ENCODE data around the gene CCDC146.
"Not testable (repeated sequence)": the region's sequence is repeated elsewhere in the genome, so short reads cannot be mapped to it uniquely, and the experiment has no call there.

Gene CCDC146

DNA sequence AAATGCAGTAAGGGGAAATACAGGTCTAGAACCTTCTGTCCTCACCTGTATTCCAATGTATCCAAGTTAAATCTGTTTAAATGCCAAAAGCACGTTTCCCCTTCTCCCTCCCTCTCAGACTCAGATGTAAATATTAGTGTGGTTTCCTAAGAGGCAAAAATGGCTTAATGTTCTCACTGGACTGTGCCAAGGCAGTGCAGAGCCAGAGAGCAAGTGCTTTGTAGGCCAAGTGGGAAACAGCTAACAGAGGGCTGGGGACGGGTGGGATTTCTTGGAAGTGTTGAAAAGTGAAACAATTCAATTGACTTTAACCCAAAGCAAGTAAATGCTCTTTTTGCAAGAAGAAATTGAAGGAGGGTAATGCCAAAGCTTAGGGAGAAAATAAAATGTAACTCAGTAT lies 190.7 kb downstream of the CCDC146 start:
- DNase-seq = no peak
- in situ Hi-C loops (cut with MboI; ENCODE audit: low pct_unique_long_range_greater_than_20kb, low sequenced_read_pairs) = no loop called here

DNA sequence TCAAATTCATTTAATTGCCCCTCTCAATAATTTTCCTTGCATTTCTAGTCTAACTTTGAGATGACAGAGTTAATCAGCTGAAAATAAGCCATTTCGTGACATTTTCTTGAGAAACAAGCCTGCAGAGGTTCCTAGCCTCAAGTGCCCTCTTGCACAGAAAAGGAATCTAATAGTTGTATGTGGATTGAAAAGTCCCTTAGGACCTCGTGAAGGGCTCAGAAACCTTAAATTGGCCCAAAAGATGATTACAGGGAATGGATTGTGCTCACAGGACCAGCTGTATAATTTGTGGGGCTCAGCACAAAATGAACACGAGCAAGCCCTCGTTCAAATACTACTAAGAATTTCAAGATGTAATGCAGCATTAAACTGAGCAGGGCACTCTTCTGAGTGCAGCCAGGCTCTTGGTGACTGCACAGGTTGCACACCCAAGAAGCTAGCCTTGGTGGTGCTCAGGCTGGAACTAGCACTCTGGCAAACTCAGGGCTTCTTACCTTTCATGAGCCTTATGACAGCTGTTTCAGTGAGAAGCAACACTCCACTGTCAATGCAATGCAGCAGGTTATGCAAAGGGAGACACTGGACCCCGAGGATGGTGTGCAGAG lies 191.6 kb downstream of the CCDC146 start:
- in situ Hi-C loops (cut with MboI; ENCODE audit: low pct_unique_long_range_greater_than_20kb, low sequenced_read_pairs) = no loop called here

GRCh38 chr7:77315182-77315591 lies 192.8 kb downstream of the CCDC146 start:
- no peak for DNase-seq
- in situ Hi-C loops (cut with MboI; ENCODE audit: low pct_unique_long_range_greater_than_20kb, low sequenced_read_pairs) = no loop called here

More for the DNA sequence above, 191.6 kb downstream of the CCDC146 start:
- DNase-seq = no peak

- in situ Hi-C loops (cut with MboI; ENCODE audit: low pct_unique_long_range_greater_than_20kb, low sequenced_read_pairs) = no loop called here
- DNase-seq = peak; percentile 75
These were observed 194.0 kb downstream of the CCDC146 start for GRCh38 chr7:77316219-77316978.

DNA sequence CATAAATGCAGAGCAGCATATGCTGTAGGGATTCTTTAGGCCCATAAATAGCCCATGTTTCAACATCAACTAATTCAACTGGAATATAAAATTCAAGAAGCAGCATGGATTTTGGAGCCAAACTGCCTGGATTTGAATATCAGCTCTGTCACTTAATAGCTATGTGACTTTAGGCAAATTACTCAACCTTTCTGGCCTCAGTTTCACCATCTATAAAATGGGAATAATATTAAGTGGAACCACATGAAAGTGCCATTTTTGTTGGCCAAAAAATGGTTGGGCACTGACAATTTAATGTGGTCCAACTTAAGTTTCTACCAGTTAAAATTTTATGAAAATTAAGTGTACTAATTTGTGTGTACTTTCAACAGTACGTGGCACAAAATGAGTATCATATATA lies 195.6 kb downstream of the CCDC146 start:
- in situ Hi-C loops (cut with MboI; ENCODE audit: low pct_unique_long_range_greater_than_20kb, low sequenced_read_pairs) = no loop called here
- no peak for DNase-seq

GRCh38 chr7:77320137-77320536 lies 197.7 kb downstream of the CCDC146 start:
- DNase-seq = no peak
- in situ Hi-C loops (cut with MboI; ENCODE audit: low pct_unique_long_range_greater_than_20kb, low sequenced_read_pairs) = no loop called here

DNA sequence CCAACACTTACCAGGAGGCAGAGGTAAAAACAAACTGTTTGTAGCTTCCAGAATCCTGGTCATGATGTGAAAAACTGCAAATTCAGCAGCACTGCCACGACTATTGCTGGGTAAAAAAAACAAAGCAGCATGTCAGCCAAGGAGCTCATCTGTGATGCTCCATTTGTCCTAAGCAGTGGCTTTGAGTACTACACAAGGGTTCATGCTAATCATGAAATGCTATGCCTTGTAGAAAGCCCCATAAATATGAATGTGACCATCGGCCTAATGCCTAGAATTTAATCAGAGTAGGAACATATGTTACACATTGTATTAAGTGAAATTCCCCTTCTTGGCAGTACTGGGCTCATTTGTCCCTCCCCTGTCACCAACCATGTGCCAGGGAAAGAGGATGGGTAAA lies 198.3 kb downstream of the CCDC146 start:
- in situ Hi-C loops (cut with MboI; ENCODE audit: low pct_unique_long_range_greater_than_20kb, low sequenced_read_pairs) = no loop called here
- DNase-seq = no peak

DNA sequence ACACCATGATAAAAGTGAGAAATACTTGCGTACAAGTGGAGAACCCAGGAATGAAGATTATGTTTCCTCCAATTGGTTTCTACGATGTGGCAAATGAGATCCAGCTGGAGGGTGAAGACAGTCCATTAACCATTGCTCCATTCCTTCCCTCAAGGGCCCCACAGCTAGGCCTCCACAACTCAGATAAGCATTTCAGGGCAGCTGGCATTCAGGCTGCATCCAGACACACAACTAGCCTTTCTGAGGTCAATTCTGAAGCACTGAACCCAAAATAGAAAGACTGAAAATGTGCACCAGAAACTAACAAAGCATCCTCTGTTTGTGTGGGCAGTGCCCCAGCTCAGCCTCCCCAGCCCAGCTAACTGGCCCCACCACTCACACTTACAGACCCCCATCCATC lies 198.9 kb downstream of the CCDC146 start:
- in situ Hi-C loops (cut with MboI; ENCODE audit: low pct_unique_long_range_greater_than_20kb, low sequenced_read_pairs) = no loop called here
- no peak for DNase-seq

DNA sequence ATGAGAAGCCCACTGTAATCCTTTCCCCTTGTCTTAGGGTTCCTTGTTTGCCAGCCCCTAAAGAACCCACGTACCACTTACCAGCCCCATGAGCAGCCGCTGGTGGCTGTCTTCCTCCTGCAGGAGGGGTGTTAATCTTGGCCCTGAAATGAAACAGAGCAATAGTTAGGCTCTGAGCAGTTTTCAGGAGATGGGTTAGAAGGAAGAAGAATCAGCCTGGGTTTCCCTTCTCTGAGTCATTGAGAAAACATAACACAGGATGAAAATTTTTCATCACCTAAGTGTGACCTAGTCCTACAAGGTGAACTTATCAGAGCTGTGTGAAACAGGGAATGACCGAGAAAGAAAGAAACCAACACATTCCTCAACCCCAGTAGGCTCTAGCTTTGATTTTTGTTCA lies 203.7 kb downstream of the CCDC146 start:
- DNase-seq = no peak
- in situ Hi-C loops (cut with MboI; ENCODE audit: low pct_unique_long_range_greater_than_20kb, low sequenced_read_pairs) = no loop called here

DNA sequence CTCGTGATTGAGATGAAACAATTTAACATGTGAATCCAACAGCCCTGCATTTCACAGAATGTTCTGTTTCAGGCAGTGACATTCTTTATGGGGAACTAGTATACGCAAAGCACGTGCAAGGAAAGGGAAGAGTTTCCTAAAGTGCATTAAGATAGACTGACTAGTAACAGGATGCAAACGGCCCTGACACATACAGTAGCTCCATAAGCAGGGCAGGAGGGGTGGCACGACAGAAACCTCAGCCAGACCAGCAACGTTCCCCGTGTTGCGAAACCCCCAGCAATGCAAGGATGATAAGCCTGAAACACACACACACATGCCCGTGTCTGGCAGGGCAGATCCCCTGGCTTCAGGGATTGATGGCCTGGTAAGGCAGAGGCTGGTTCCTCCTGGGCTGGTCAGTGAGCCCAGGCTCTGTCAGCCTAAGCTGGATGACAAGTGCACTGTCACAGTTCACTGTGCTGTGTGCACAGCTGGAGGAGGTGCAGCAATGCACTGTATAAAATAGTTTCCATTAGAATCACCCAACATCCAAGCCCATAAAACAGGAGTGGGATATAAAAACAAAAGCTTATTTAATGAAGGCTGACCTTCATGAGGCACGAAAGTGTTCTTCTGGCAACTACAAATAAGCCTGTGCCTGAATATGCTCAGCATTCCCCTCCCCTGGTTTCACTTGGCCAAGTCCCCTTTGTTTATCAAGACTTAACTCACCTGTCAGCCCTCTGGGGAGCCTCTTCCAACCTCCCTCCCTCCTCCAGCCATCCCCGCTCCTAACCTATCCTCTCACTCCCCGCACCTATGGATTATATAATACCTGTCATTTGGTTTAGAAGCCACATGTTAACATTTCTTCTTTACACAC lies 204.9 kb downstream of the CCDC146 start:
- peak; percentile 89 for DNase-seq
- in situ Hi-C loops (cut with MboI; ENCODE audit: low pct_unique_long_range_greater_than_20kb, low sequenced_read_pairs) = no loop called here

DNA sequence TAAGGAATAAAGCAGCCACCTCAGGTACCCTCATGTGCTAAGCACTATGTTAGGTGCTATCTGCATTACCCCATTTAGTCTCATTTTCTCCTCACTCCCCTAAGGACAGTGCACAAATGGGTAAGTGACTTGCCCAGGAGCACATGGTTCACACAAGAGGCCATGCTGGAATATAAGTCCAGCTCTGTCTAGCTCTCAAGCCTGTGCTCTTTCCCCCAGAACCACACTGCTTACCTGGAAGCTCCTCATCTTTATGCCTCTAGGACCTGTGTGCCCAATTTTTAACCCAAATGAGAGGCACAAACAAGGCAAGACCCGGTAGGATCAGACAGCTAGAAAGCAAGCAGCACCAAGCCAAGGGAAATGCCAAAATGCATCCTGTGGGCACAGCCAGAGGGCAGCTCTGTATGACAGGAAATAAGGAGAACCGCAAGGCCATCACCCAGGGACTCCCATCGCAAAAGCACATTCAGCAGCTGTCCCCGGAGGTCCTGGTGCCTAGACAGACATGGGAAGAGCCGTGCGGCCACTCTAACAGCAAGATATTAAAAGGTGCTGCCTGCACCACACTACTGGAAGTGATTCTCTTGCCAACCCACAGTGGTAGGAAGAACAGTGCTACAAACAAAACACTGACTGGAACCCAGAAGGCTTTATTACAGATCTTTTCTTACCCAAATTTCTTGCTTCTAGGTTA lies 205.7 kb downstream of the CCDC146 start:
- peak; percentile 66 for DNase-seq
- in situ Hi-C loops (cut with MboI; ENCODE audit: low pct_unique_long_range_greater_than_20kb, low sequenced_read_pairs) = no loop called here

DNA sequence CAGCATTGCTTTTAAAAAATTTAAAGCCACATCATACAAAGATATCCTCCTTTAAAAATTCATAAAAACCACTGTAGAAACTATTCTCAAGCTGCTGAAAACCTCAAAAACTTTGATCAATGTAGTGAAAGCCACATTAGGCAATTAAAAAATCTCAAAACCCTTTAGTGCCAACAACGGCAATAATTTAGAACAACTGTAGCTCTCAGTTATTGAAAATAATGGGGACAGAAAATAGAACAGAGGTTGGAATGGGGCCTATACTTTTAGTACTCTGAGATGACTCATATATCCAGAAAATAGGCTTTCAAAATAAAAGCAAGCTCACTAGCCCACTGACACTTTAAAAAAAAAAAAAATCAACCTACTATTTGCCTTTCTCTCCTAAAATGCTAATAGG lies 206.3 kb downstream of the CCDC146 start:
- in situ Hi-C loops (cut with MboI; ENCODE audit: low pct_unique_long_range_greater_than_20kb, low sequenced_read_pairs) = no loop called here
- DNase-seq = no peak

DNA sequence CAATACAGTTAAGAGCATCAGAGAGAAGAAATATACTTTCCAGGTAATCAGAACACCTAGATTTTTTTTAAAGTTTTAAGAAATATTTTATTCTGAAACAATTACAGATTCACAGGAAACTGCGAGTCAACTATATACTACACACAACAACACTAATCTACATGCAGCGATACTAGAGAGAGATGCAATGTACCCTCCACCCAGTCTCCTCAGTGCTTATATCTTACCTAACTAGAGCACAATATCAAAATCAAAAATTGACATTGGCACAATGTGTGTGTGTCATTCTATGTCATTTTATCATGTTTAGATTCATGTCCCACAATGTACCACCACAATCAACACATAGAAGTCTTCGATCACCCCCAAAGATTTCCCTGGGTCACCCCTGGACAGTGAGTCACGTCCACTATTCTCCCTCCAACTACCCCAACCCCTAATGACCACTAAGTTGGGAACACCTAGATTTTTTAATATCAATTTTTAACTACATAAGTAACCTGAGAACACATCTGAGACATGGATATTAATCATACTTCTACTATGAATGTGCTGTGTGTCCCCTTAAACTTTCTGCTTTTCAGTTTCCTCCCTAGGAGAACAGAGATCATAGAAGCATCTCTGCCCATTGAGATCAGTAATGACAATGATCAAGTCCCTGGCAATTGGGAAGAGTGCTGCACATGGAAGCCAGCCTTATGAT lies 207.2 kb downstream of the CCDC146 start:
- no peak for DNase-seq
- in situ Hi-C loops (cut with MboI; ENCODE audit: low pct_unique_long_range_greater_than_20kb, low sequenced_read_pairs) = no loop called here

DNA sequence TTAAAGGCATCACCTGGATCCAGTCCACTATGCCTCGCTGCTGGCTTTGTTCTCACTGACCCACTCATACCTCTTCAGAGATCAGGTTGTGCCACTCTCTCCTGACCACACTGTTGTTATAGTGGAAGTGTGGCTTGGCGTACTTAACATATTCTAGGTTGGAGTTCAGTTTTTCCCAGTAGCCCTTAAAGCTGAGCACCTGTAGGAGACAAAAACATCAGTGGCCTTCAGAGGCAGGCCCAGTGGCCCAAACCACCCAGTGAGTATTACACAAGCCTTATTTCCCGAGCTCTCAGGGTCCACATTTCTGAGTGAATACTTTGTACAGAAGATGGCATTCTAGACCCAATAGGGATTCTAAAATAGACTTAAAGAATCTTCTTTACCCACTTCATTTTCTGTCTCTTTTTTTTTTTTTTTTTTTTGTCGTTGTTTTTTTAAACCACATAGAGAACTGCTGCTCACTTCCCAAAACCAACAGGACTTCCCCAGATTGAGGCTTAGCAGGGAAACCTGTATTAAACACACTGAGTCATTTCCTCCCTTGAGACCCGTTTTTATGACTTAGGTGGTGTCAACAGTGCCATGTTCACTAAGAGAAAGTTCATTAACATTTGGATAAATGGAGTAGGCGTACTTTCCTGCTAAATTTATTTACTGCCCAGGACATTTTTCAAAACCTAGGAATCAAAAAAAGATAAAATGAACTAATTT lies 207.9 kb downstream of the CCDC146 start:
- in situ Hi-C loops (cut with MboI; ENCODE audit: low pct_unique_long_range_greater_than_20kb, low sequenced_read_pairs) = no loop called here
- DNase-seq = peak; percentile 85

- in situ Hi-C loops (cut with MboI; ENCODE audit: low pct_unique_long_range_greater_than_20kb, low sequenced_read_pairs) = no loop called here
- peak; percentile 93 for DNase-seq
These were observed 209.7 kb downstream of the CCDC146 start for GRCh38 chr7:77331938-77332695.

DNA sequence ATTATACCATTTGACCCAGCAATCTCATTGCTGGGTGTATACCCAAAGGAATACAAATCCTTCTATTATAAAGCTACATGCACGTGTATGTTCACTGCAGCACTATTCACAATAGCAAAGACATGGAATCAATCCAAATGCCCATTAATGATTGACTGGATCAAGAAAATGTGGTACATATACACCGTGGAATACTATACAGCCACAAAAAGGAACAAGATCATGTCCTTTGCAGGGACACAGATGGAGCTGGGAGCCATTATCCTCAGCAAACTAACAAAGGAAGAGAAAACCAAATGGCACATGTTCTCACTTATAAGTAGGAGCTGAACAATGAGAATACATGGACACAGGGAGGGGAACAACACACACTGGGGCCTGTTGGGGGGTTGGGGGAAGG lies 211.6 kb downstream of the CCDC146 start:
- in situ Hi-C loops (cut with MboI; ENCODE audit: low pct_unique_long_range_greater_than_20kb, low sequenced_read_pairs); DNase-seq: not testable (repeated sequence)

GRCh38 chr7:77335581-77335980 lies 213.2 kb downstream of the CCDC146 start:
- DNase-seq = no peak
- in situ Hi-C loops (cut with MboI; ENCODE audit: low pct_unique_long_range_greater_than_20kb, low sequenced_read_pairs) = no loop called here
